Gastroesophageal sphincter (tissue), 3 donors: ENCODE results near the gene RRP8.

ENCODE experiments used
- CTCF ChIP-seq, 4 experiments: fragments of 200-600 bp in 2 of 4; fragments of 450-650 bp in 2 of 4; sonication (generic) in 1 of 4; IDR thresholded peaks; one replicate each; pipeline ENCODE4 v1.5.1; 2017 to 2019; ENCODE audit warnings: antibody characterized with exemption in 4 of 4, mild to moderate bottlenecking in 2 of 4, moderate library complexity in 2 of 4
- POLR2A ChIP-seq, 2 donors: fragments of 450-650 bp; IDR thresholded peaks; one replicate each; pipeline ENCODE4 v1.6.1; 2017; ENCODE audit warnings: antibody characterized with exemption in 2 of 2, mild to moderate bottlenecking in 2 of 2, moderate library complexity in 1 of 2
- POLR2AphosphoS5 ChIP-seq: sonication (generic); formaldehyde crosslinking; IDR thresholded peaks from one replicate; pipeline ENCODE4 v1.6.1; 2017; ENCODE audit warnings: antibody characterized with exemption

- TF ChIP-seq POLR2AphosphoS5 (no peak), CTCF (IDR thresholded peaks at IDR 0.05) (no peak), POLR2A (IDR thresholded peaks at IDR 0.05) (no peak)
These were observed 12.6 kb upstream of the RRP8 start for GRCh38 chr11:6615882-6616585.
